ENCODE results near the gene CEP350.

Gene CEP350

DNA sequence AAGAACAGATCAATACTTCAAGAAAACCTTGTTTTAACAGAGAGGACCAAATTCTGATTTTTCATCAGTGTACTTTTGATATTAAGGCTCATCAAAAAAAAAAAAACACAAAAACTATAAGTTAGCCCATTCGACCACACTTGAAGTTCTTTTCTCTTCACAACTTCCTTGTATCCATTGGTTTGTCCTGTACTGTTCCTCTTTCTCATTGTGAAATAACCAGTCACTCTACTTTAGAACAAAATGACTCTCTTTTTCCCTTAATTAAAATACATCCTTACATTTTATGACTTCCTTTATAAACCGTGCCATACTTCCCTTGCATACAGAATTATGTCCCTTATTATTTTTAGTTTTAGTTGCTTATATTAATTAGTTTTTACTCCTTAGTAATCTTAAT, 208.4 kb downstream of the CEP350 start:
- no peak for DNase-seq
